Neural crest cell (in vitro differentiated cells): ENCODE data around the gene NELL1. TPM values are rescaled to one million over a fixed set of nuclear protein-coding genes. Genes with fewer than 3 reads are reported as not detected.

ENCODE experiments used
- DNase-seq: peaks from one replicate; pipeline ENCODE4 v3.0.0; 2021; ENCODE audit warnings: low read depth, mixed read lengths, low spot score
- H3K27ac Mint-ChIP-seq: one replicate; pipeline ENCODE4 v1.8.0; 2021; ENCODE audit warnings: mild to moderate bottlenecking, mixed read lengths; ENCODE audit not compliant: unreplicated experiment
- H3K27me3 Mint-ChIP-seq: 2 replicates; pipeline ENCODE4 v1.8.0; 2021; ENCODE audit warnings: low read depth, mild to moderate bottlenecking, mixed read lengths
- H3K36me3 Mint-ChIP-seq: 2 replicates; pipeline ENCODE4 v1.8.0; 2021; ENCODE audit warnings: low read depth, mild to moderate bottlenecking, mixed read lengths
- H3K4me1 Mint-ChIP-seq: 2 replicates; pipeline ENCODE4 v1.8.0; 2021; ENCODE audit warnings: mixed read lengths
- H3K4me3 Mint-ChIP-seq: one replicate; pipeline ENCODE4 v1.8.0; 2021; ENCODE audit warnings: mild to moderate bottlenecking, mixed read lengths
- H3K9me3 Mint-ChIP-seq: 2 replicates; pipeline ENCODE4 v1.8.0; 2021; ENCODE audit warnings: mixed read lengths
- total RNA-seq: library from RNA; stranded (reverse); gene quantifications from 2 replicates; pipeline ENCODE4 v1.2.1, GENCODE V29; 2021
- TF ChIP-seq, protein P1 (sequence below): fragments of 200-600 bp; sonication (generic); conservative IDR thresholded peaks from 2 replicates; pipeline ENCODE4 v1.5.0; 2021; ENCODE audit warnings: antibody characterized with exemption, mild to moderate bottlenecking

The NELL1 gene
- total RNA-seq, 1 donor from 2014 or later: 0.51 TPM

DNA sequence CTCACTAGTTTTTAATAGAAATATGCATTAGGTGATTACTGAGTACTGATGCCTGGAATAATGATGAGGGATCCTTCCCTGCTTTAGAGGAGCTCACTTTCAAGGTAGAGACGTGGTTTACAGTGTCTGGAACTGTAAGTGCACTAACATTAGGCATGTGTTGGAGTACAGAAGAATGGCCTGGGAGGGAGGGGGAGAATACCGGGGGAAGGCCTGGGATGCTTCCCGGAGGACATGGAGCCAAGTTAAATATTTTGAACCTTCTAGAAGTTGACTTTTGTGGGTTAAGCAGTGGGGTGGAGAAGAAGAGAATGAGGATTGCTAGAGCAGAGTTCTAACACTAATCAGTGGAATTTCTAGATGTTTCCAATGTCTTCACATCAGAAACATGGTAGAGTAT, 261.6 kb downstream of the NELL1 start:
- Mint-ChIP-seq H3K9me3 (no peaks in the 10 kb centered on the region), H3K4me3 (no peak overlapping the region), H3K27ac (no peak overlapping the region), H3K4me1 (no peaks in the 10 kb centered on the region), H3K36me3 (no peaks in the 10 kb centered on the region), H3K27me3 (peaks cover 9% of the 10 kb centered on the region)
- TF ChIP-seq, protein P1, sequence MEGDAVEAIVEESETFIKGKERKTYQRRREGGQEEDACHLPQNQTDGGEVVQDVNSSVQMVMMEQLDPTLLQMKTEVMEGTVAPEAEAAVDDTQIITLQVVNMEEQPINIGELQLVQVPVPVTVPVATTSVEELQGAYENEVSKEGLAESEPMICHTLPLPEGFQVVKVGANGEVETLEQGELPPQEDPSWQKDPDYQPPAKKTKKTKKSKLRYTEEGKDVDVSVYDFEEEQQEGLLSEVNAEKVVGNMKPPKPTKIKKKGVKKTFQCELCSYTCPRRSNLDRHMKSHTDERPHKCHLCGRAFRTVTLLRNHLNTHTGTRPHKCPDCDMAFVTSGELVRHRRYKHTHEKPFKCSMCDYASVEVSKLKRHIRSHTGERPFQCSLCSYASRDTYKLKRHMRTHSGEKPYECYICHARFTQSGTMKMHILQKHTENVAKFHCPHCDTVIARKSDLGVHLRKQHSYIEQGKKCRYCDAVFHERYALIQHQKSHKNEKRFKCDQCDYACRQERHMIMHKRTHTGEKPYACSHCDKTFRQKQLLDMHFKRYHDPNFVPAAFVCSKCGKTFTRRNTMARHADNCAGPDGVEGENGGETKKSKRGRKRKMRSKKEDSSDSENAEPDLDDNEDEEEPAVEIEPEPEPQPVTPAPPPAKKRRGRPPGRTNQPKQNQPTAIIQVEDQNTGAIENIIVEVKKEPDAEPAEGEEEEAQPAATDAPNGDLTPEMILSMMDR: no peak
- DNase-seq: no peak

DNA sequence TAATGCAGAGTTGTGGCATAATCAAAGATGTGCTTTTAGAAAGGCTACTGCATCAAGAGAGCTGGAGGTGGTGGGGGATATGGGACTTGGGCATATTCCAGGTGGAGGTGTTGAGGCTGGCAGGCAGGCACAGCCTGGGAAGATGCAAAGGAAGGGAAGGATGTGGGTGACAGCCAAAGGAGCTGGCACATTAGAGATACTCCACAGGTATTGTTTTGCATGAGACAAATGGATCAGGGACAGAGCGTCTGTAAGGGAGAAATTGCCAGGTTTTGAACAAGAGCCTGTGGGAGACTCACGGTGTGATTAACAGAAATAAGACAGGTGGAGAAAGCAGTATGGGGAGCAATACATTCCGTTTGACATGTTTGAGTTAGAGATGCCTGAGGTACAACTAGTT, 263.7 kb downstream of the NELL1 start:
- no peak overlapping the region for H3K27ac Mint-ChIP-seq
- H3K4me1 Mint-ChIP-seq: no peaks in the 10 kb centered on the region
- TF ChIP-seq, protein P1: no peak

DNA sequence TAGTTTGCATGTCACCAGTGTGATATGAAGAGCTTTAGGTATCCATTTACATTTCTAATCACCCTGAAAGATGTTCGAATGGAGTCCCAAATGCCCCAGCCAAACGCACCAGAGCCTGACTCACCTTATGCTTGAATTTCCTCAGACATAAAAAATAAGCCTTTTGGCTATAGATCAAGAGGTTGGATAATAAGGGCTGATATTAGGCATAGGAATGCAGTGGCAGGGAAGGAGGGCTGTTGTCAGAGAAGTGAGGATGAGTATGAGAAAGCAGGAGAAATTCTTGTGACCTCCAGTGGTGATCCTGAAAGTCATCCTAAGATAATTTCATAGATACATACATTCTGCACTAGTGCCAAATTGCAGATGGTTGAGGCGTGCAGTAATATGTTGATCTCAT, 264.6 kb downstream of the NELL1 start:
- Mint-ChIP-seq H3K4me3 (no peak overlapping the region), H3K27ac (no peak overlapping the region), H3K9me3 (no peaks in the 10 kb centered on the region), H3K4me1 (no peaks in the 10 kb centered on the region), H3K27me3 (peaks cover 11% of the 10 kb centered on the region), H3K36me3 (no peaks in the 10 kb centered on the region)
- no peak for DNase-seq
- TF ChIP-seq, protein P1: no peak

More for the DNA sequence above, 263.7 kb downstream of the NELL1 start:
- H3K27me3 Mint-ChIP-seq: peaks cover 9% of the 10 kb centered on the region
- no peak for DNase-seq
- H3K4me3 Mint-ChIP-seq: no peak overlapping the region
- no peaks in the 10 kb centered on the region for H3K36me3 Mint-ChIP-seq
- no peaks in the 10 kb centered on the region for H3K9me3 Mint-ChIP-seq

DNA sequence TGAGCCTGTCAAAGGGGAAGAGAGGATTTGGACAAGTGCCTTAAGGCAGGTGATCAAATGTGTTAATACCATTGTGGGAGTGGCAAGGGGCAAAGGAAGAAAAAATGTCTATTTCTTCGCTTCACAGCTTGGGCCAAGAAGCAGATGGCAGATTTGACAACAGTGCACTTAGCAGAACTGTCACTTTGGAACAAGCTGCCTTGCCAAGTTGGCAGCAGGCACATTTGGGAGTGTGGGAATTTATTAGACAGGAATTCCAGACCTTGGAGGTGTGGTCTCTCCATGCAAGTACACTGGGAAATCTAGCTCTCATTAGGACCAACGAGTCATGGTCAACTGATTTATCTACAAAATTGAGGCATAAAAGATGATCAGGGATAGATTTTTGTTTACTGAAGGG, 265.1 kb downstream of the NELL1 start:
- Mint-ChIP-seq H3K4me1 (no peaks in the 10 kb centered on the region), H3K36me3 (no peaks in the 10 kb centered on the region), H3K9me3 (no peaks in the 10 kb centered on the region), H3K4me3 (no peak overlapping the region), H3K27ac (no peak overlapping the region), H3K27me3 (peaks cover 11% of the 10 kb centered on the region)
- TF ChIP-seq, protein P1: no peak
- no peak for DNase-seq

DNA sequence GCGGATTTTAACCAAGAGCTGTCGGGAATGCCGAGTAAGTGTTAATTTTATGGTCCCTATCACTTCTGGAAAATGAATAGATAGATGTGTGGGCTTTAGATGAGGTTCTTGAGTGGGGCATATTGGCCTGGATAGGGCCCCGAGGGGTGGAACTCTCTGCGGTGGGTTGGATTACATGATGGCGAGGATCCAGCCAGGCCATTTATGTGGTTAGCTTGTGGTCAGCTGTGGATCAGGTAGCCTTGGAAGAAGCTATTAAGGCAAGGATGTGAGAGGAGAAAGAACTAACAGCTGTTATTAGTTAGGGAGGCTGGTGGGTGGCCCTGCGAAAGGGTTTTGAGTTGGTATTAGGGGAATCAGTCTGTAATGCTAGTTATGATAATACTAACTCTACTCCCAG, 268.4 kb downstream of the NELL1 start:
- no peaks in the 10 kb centered on the region for H3K9me3 Mint-ChIP-seq
- no peaks in the 10 kb centered on the region for H3K4me1 Mint-ChIP-seq
- H3K36me3 Mint-ChIP-seq: no peaks in the 10 kb centered on the region
- TF ChIP-seq, protein P1: no peak
- peaks cover 12% of the 10 kb centered on the region for H3K27me3 Mint-ChIP-seq
- no peak for DNase-seq
- H3K4me3 Mint-ChIP-seq: no peak overlapping the region
- H3K27ac Mint-ChIP-seq: no peak overlapping the region

DNA sequence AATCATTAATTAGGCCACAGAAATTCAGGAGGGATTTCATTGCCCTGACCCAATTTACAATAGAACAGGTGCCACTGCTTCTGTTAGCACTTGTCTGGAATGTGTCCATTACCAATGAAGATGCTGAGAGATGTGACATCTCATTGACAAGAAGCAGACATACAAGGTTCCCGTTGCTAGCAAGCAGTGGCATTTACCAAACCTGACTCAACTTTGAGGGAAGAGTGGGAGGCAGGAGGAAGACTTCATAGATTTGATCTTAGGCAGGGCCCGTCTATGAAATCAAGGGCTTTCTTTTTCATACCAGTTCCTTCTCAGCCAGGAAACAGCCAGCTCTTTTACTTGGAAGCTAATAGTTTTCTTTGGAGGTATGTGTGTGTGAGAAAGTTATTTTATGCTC, 280.2 kb downstream of the NELL1 start:
- Mint-ChIP-seq H3K4me3 (no peak overlapping the region), H3K27ac (no peak overlapping the region), H3K27me3 (no peaks in the 10 kb centered on the region), H3K9me3 (no peaks in the 10 kb centered on the region), H3K4me1 (no peaks in the 10 kb centered on the region), H3K36me3 (no peaks in the 10 kb centered on the region)
- DNase-seq: no peak
- TF ChIP-seq, protein P1: no peak
